H54 (cell line): Measurements from ENCODE around the gene LSAMP.

Experiments
- DNase-seq: peaks from one replicate; pipeline ENCODE4 v3.0.0; 2011; ENCODE audit warnings: low spot score, mixed read lengths; ENCODE audit not compliant: insufficient read length
- FAIRE-seq: peaks from 3 replicates; lab custom pipeline; 2011; peaks lifted over from hg19 to GRCh38; lab: Jason Lieb, UNC
- POLR2A ChIP-seq: IDR thresholded peaks from 2 replicates; pipeline ENCODE4 v1.6.1; 2011; ENCODE audit warnings: low read depth, mild to moderate bottlenecking, low read length

The LSAMP gene

DNA sequence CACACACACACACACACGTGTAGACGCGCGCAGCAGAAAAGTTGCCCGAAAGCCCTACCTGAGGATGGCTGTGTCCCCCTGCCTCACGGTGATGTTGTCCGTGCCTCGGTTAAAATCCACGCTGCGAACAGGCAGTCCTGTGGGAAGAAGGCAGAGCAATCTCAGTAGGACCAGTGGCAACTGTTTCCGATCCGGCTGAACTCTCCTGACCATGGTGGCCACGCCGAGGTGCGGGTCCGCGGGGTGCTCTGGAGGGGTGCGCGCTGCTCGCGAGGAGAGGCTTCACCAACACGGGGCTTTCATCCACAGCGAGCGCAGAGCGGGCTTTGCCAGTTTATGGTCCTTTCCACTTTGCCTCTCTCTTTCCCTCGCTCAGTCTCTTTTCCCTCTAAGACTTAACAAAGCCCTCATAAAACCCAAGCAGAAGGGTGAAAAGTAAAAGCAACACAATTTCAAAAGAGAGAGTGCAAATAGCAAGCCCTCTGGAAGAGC is 422 bp downstream of the LSAMP start:
- TF ChIP-seq POLR2A: no peak
- DNase-seq (no peak), FAIRE-seq (no peak)

DNA sequence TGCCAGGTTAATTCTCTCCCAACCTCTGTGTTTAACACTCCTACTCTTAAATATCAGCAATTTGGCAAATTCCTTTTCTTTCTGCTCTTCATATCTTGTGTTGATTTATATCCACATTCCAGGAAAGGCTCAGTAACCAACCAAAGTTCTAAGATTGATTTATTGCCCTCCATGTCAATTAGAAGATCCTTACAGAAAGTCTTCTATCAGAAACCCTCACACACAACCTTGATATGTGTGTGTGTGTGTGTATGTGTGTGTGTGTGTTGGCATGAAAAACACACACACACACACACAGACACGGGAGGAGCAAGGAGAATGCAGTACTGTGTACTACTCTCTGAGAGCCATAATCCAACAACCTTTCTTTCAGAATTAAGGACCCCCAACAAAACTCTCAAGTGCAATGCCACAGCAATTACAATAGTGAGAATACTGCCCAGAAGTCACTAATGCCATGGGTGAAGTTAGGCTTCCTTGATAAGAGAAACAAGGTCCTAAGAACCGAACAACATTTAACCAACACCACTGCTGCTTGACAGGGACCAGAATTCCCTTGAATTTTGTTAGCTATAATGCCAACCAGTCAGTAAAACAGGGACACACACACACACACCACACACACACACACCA is 1.1 kb downstream of the LSAMP start:
- FAIRE-seq: no peak
- TF ChIP-seq POLR2A: no peak
- no peak for DNase-seq

DNA sequence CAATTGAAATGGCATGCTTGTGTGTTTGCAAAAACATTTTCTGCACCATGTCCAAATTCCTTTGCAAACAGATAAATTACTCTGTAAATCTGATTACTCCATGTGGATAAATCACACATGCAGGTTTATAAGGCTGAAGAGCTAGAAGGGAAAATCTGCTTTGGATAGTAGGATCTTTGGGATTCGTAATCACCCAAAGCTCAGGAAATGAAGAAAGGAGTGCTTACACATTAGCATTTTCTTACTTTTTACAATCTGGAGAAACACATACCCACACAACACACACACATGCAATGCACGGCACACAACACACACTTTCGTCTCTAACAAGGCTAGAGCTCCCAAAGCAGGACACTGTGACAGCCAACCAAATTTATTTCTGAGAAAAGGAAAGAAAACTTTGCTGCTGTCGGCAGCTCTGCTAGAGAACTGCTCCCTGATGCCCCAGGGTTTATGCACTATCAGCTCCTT is 2.1 kb downstream of the LSAMP start:
- DNase-seq (no peak), FAIRE-seq (no peak)
- no peak for TF ChIP-seq POLR2A

GRCh38 chr3:116442331-116443021 is 2.8 kb downstream of the LSAMP start:
- DNase-seq: no peak
- no peak for FAIRE-seq
- TF ChIP-seq POLR2A: no peak

GRCh38 chr3:116441652-116442051 is 3.6 kb downstream of the LSAMP start:
- TF ChIP-seq POLR2A: no peak
- no peak for FAIRE-seq
- no peak for DNase-seq

GRCh38 chr3:116440196-116440595 is 5.1 kb downstream of the LSAMP start:
- no peak for TF ChIP-seq POLR2A
- FAIRE-seq (peak; percentile 96), DNase-seq (peak; percentile 10)

DNA sequence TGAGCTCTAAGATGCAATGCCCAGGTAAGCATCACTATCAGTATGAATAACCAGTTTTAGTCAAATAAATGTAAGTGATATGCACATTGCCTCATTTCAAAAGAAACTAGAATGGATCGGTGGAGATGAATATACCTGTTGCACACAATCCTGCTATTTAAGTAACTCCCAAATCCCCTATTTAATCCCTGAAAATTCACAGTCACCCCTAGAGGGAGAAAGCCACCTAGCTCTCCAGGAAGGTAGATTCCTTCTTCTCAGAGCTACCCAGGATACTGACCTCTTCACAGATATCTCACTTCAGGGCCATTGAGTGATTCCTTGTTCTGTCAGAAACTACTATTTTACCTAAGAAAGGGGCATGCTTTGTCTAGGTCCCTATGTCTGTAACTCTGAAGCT is 11.7 kb downstream of the LSAMP start:
- FAIRE-seq (no peak), DNase-seq (no peak)

DNA sequence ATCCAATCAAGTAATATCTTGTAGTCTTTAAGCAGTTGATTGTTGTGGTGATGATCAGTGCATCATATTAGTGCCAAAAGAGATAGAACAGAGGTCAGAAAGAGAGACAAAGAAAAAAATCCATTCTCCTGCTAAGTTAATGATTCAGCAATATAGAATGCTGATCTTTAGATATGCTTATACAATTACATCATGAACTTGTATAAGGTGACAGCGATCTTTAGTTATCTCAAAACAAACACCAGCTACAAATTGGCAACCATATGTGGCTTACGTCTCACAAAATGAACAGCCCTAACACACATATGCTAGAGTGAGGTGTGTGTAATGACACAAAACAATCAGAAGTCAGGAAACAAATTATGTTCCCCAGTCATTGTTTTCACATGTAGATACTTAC is 12.5 kb downstream of the LSAMP start:
- DNase-seq (no peak), FAIRE-seq (no peak)
- TF ChIP-seq POLR2A: no peak

More for the DNA sequence above, 11.7 kb downstream of the LSAMP start:
- no peak for TF ChIP-seq POLR2A

DNA sequence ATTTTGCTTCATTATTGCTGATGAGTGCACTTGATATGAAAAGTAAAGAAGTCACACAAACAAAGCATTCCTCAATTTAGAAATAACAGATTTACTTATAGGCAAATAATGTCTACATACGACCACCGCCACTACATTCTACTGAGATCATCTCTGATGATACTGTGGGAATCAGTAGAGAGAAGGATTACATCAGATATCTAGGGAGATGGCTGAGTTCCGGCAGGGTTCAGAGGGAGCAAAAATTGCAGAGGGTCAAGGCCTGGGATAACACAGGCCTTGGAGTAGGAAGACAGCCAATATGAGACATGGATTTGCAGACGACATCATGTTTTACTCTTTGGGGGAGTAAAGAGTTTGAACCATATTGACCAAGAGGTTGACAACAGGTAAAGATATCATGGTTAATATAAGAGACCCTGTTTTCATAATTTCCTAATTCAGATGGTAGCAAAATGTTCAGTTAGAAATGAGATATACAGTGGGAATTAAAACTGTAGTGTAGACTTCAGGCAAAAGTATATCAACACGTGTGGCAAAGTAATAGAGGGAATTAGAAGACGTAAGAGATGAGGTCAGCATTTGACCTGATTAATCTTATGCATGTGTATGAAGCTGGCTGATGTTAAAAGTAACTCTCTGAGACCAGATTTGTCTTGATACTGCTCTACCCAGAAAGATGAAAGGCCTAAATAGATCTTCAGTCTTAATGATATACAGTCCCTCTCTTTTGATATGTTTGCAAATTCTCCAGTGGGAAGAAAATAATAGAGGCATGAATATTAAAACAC is 15.6 kb downstream of the LSAMP start:
- FAIRE-seq (no peak), DNase-seq (no peak)
- no peak for TF ChIP-seq POLR2A

GRCh38 chr3:116426036-116426435 is 19.3 kb downstream of the LSAMP start:
- FAIRE-seq: no peak
- TF ChIP-seq POLR2A: no peak
- no peak for DNase-seq

DNA sequence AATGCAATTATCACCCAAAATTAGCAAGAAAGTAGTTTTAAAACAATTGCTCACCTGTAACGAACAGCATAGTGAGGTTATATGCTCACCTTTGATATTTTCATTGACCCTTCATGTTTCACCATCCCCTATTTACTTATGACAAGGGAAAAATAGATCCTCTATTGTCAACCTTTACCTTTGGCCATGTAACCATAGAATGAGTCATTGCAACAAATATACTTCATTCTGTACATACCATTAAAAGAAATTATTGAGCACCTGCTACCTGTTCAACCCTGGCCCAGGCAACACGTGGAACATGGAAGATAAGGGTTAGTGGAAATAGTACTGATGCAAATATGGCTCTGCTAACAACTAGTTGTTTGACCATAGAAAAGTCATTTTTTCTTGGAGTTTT is 20.2 kb downstream of the LSAMP start:
- FAIRE-seq (no peak), DNase-seq (no peak)
- TF ChIP-seq POLR2A: no peak

DNA sequence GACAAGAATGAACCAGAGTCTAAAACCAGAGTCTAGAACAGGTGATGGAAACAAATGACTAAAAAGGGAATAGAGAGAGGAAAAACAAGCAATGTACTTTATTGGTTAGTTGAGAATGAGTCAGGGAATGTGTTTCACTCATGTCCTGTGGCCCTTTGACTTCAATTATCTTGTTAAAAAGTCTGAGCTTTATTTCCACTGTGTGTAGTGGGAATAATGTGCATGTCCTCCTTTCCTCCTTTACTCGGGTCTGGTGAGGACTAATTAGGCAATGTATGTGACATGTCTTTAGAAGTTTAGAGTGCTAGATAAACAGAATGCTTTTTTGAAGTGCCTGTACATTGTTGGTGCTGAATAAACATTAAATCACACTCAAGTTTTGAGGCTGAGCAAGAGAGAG is 21.3 kb downstream of the LSAMP start:
- FAIRE-seq (no peak), DNase-seq (no peak)
- TF ChIP-seq POLR2A: no peak

- TF ChIP-seq POLR2A: no peak
- FAIRE-seq: no peak
- DNase-seq: no peak
Measured at GRCh38 chr3:116423374-116423773, 21.9 kb downstream of the LSAMP start.

DNA sequence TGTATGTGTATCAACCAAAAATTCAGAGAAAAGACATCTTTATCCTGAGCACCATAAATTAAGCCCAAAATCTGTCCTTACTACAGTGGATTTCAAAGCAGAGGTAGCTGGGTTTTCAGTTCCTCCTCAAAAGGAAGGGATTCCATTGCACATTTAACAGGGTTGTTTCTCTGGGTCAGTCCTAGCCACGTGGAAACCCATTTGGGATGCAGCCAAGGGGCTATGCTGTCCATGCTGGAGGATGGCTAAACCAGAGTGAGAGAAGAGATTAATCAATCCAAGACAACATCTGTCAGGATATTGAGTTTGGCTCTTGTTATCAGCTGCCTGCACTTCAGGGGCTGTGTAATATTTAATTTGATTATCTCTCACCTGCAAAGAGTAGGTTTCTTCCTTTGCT is 28.1 kb downstream of the LSAMP start:
- no peak for FAIRE-seq
- TF ChIP-seq POLR2A: no peak
- DNase-seq: no peak

- no peak for FAIRE-seq
- no peak for DNase-seq
- no peak for TF ChIP-seq POLR2A
Measured at GRCh38 chr3:116413319-116413718, 32.0 kb downstream of the LSAMP start.
